RWPE1 (cell line): ENCODE measurements around the gene DNAJB8.

Experiments
- CTCF ChIA-PET: fragments of 350-600 bp; sonication (Branson Sonifier 250); formaldehyde crosslinking; extraction: SDS; loops from one replicate; lab custom pipeline; 2021; lab: Yijun Ruan, JAX
- POLR2A ChIA-PET: fragments of 400-600 bp; formaldehyde crosslinking; extraction: SDS; loops from one replicate; lab custom pipeline; 2020; ENCODE audit warnings: antibody characterized with exemption; ENCODE audit not compliant: low non-redundant PET; lab: Yijun Ruan, JAX
- DNase-seq: peaks from one replicate; pipeline ENCODE4 v3.0.0; 2012; ENCODE audit warnings: low spot score
- H3K27ac ChIP-seq: fragments of 450-650 bp; 2 replicates; pipeline ENCODE4 v1.5.1; 2017
- TF ChIP-seq, protein P1 (sequence below): fragments of 450-650 bp; conservative IDR thresholded peaks from 2 replicates; pipeline ENCODE4 v1.5.1; 2017; ENCODE audit warnings: low read depth, mild to moderate bottlenecking

DNAJB8 gene

DNA sequence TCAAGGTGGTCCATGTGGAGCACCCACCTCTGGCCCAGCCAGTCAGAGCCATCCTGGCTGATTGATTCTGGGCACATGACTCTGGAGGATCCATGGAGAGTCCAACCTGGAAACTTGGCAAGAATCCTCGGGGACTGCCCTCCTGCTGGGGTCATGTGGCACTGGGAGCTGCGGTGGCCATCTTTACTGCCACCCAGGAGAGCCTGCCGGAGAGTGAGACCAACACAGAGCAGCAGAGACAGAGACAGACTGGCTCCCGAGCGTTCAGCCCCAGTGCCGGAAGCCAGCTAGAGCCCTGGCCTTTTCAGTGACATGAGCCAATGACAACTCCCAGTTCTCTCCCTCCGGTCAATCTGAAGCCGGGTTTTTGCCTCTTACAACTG, 37.8 kb upstream of the DNAJB8 start:
- H3K27ac ChIP-seq: no peak overlapping the region
- TF ChIP-seq, protein P1, sequence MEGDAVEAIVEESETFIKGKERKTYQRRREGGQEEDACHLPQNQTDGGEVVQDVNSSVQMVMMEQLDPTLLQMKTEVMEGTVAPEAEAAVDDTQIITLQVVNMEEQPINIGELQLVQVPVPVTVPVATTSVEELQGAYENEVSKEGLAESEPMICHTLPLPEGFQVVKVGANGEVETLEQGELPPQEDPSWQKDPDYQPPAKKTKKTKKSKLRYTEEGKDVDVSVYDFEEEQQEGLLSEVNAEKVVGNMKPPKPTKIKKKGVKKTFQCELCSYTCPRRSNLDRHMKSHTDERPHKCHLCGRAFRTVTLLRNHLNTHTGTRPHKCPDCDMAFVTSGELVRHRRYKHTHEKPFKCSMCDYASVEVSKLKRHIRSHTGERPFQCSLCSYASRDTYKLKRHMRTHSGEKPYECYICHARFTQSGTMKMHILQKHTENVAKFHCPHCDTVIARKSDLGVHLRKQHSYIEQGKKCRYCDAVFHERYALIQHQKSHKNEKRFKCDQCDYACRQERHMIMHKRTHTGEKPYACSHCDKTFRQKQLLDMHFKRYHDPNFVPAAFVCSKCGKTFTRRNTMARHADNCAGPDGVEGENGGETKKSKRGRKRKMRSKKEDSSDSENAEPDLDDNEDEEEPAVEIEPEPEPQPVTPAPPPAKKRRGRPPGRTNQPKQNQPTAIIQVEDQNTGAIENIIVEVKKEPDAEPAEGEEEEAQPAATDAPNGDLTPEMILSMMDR: no peak
- POLR2A ChIA-PET: no interaction called here
- CTCF ChIA-PET: interaction anchor here (0.6 kb wide), 1 partner anchor 104 kb away, joined by 3 read pairs; no protein-coding TSS in a partner anchor
- no peak for DNase-seq

DNA sequence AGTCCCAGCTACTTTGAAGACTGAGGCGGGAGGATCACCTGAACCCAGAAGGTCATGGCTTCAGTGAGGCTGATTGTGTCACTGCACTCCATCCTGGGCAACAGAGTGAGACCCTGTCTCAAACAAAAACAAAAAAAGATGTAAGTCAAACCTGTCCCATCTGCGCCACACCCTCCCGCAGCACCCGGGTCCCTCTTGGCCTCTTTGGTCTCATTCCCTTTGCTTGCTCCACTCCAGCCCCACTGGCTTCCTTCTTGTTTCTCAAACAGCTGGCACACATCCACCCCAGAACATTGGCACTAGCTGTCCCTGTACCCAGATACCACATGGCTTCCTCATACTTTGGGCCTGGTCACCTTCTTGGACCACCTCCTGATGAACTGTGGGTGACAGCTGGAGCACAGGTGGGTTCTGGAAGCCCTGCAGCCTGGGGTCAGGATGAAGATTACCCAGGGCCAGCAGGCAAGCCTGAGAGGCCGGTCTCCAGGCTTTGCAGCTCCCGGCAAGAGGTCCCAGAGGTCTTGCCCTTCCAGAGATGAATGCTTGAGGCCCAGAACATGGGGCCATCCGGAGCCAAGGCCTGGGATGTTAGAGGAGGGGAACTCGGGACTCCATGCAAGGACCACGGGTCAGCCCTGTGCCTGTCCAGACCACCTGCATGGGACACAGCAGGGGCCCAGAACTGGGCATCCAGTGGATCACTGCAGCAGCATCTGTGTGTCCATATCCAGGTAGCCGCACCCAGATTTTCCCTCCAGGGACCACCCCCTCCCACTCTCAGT, 37.3 kb upstream of the DNAJB8 start:
- ChIA-PET POLR2A (no interaction called here), CTCF (interaction anchor here (0.7 kb wide), 1 partner anchor 373 kb away, joined by 4 read pairs; no protein-coding TSS in a partner anchor)
- TF ChIP-seq, protein P1: no peak
- no peak for DNase-seq
- H3K27ac ChIP-seq: no peak overlapping the region

DNA sequence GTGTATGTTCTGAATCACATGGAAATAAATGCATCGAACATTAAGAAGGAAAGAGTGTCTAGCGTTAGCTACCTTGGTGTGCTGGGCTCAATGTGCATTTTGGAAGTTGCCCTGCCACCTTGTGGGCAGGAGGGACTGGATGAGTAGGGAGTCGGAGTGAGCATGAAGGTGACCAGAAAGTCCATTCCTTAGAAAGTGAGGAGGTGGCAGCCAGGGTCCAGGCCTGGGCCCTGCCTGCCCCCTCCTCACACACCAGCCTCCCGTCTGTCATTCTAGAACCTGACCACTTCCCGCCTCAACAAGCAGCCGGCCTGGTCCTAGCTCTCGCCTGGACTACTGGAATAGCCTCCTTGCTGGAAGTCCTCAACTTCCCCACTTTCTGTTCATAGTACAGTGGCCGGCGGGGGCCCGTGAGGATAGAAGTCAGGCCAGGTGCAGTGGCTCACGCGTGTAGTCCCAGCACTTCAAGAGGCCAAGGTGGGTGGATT, 36.5 kb upstream of the DNAJB8 start:
- POLR2A ChIA-PET: no interaction called here
- no peak for DNase-seq
- CTCF ChIA-PET: interaction anchor here (0.6 to 0.7 kb wide), 4 partner anchors 47 to 372 kb away, joined by 3 to 4 read pairs (median 3); no protein-coding TSS in a partner anchor
- no peak overlapping the region for H3K27ac ChIP-seq
- TF ChIP-seq, protein P1: no peak

DNA sequence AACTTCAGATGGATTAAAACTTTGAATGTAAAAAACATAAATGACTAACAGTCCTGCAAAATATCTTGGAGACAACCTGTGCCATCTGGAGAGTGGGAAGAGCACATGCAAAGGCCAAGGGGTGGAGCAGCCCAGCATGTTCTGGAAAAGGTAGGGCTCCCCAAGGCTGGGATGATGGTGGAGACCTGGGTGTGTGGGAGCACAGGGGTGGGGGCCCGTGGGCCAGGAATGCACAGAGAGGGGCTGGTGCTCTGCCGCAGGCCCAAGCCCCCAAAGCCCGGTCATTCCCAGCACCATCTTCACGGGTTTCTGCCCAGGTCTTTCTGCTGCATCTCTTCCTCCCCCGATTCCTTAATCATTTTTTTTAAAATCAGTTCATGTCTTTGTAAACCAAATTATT, 36.0 kb upstream of the DNAJB8 start:
- TF ChIP-seq, protein P1: no peak
- POLR2A ChIA-PET: no interaction called here
- DNase-seq: no peak
- H3K27ac ChIP-seq: no peak overlapping the region
- CTCF ChIA-PET: interaction anchor here (0.6 to 0.7 kb wide), 3 partner anchors 48 to 98 kb away, joined by 3 read pairs; no protein-coding TSS in a partner anchor

DNA sequence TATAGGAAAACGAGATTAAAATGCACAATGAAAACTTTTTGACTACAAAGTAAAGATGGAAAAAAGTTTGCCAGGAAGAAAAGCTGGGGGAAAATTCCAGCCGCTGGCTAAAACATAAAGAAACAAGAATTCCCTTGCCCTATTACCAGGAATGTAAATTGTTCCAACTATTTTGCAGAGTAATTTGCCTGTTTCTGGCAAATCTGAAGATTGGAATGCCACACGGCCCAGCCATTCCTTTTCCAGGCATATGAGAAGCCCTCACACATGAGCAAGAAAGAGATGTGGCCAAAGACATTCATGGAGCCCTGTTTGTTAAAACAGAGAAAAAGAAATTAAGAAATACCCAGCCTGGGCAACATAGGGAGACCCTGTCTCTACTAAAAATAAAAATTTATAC, 34.7 kb upstream of the DNAJB8 start:
- POLR2A ChIA-PET: interaction anchor here (0.5 kb wide), 1 partner anchor 10 kb away, joined by 3 read pairs; no protein-coding TSS in a partner anchor
- no peak for DNase-seq
- CTCF ChIA-PET: no interaction called here
- no peak overlapping the region for H3K27ac ChIP-seq
- TF ChIP-seq, protein P1: no peak

DNA sequence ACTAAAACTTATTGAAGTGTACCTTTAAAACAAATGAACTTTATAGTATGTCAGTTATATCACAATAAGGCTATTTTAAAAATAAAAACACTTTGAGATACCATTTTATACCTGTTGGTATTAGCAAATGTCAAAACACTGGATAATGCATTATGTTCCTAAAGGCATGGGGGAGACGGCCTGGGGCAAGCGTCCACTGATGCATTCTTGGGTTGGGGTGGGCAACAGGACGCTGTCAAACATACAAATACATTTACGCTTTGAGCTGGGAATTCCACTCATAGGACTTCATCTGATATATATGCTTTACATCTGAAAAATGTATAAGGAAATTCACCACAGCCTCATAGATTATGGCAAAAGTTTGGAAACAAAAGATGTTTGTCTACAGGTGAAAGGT, 33.9 kb upstream of the DNAJB8 start:
- H3K27ac ChIP-seq: no peak overlapping the region
- ChIA-PET POLR2A (no interaction called here), CTCF (no interaction called here)
- no peak for DNase-seq
- TF ChIP-seq, protein P1: no peak
